WTC11 (cell line): ENCODE data around the gene BDKRB2. TPM values are rescaled to one million over a fixed set of nuclear protein-coding genes. Genes with fewer than 3 reads are reported as not detected.

ENCODE experiments used
- ATAC-seq: fragments of 200-7000 bp; cut with Tn5 transposase; 2 replicates; pipeline ENCODE4 v1.10.0; 2021; ENCODE audit warnings: mild to moderate bottlenecking, moderate library complexity
- CTCF ChIA-PET: fragments of 300-600 bp; sonication (Branson Sonifier 250); formaldehyde crosslinking; loops from one replicate; lab custom pipeline; 2021; ENCODE audit warnings: antibody characterized with exemption; lab: Charles Lee
- POLR2A ChIA-PET: fragments of 350-600 bp; sonication (Branson Sonifier 250); formaldehyde crosslinking; loops from one replicate; lab custom pipeline; 2021; ENCODE audit warnings: antibody characterized with exemption; lab: Charles Lee
- DNase-seq: peaks from one replicate; pipeline ENCODE4 v3.0.0; 2021; ENCODE audit warnings: low spot score
- H3K27ac Mint-ChIP-seq: 2 replicates; pipeline ENCODE4 v1.8.0; 2021; ENCODE audit warnings: mixed read lengths
- H3K27me3 Mint-ChIP-seq: 2 replicates; pipeline ENCODE4 v1.8.0; 2021; ENCODE audit warnings: low read depth, mild to moderate bottlenecking, moderate library complexity, mixed read lengths
- H3K36me3 Mint-ChIP-seq: 2 replicates; pipeline ENCODE4 v1.8.0; 2021; ENCODE audit warnings: mixed read lengths
- H3K4me1 Mint-ChIP-seq: 2 replicates; pipeline ENCODE4 v1.8.0; 2022; ENCODE audit warnings: mixed read lengths
- H3K4me3 Mint-ChIP-seq: 2 replicates; pipeline ENCODE4 v1.8.0; 2021; ENCODE audit warnings: mild to moderate bottlenecking, moderate library complexity, mixed read lengths
- H3K9me3 Mint-ChIP-seq: 2 replicates; pipeline ENCODE4 v1.8.0; 2021; ENCODE audit warnings: mixed read lengths
- CREB1 ChIP-seq: sonication (generic); formaldehyde crosslinking; IDR thresholded peaks from 2 replicates; pipeline ENCODE4 v1.8.0; 2023; ENCODE audit warnings: mild to moderate bottlenecking, missing genetic modification reagents
- ELF4 ChIP-seq: sonication (generic); formaldehyde crosslinking; IDR thresholded peaks from 2 replicates; pipeline ENCODE4 v1.8.1; 2022; ENCODE audit warnings: low read depth, mild to moderate bottlenecking, moderate library complexity, missing genetic modification reagents
- FOXK1 ChIP-seq: sonication (generic); formaldehyde crosslinking; IDR thresholded peaks from 2 replicates; pipeline ENCODE4 v1.8.0; 2022; ENCODE audit warnings: mild to moderate bottlenecking, moderate library complexity, missing genetic modification reagents
- FOXP1 ChIP-seq: sonication (generic); formaldehyde crosslinking; IDR thresholded peaks from 2 replicates; pipeline ENCODE4 v1.8.0; 2022; ENCODE audit warnings: missing genetic modification reagents, mild to moderate bottlenecking, moderate library complexity, borderline replicate concordance
- GABPB1 ChIP-seq: sonication (generic); formaldehyde crosslinking; IDR thresholded peaks from 2 replicates; pipeline ENCODE4 v1.8.1; 2023; ENCODE audit warnings: mild to moderate bottlenecking, missing genetic modification reagents
- GTF2I ChIP-seq: fragments of 250-450 bp; sonication (Bioruptor Pico); conservative IDR thresholded peaks from 2 replicates; pipeline ENCODE4 v1.4.0; 2021; ENCODE audit warnings: mild to moderate bottlenecking
- PRDM15 ChIP-seq: sonication (generic); formaldehyde crosslinking; IDR thresholded peaks from 2 replicates; pipeline ENCODE4 v1.8.0; 2022; ENCODE audit warnings: missing genetic modification reagents
- SMAD4 ChIP-seq: sonication (generic); formaldehyde crosslinking; IDR thresholded peaks from 2 replicates; pipeline ENCODE4 v1.8.0; 2022; ENCODE audit warnings: mild to moderate bottlenecking, missing genetic modification reagents
- ZBTB21 ChIP-seq: sonication (generic); formaldehyde crosslinking; IDR thresholded peaks from 2 replicates; pipeline ENCODE4 v1.8.1; 2023; ENCODE audit warnings: mild to moderate bottlenecking, missing genetic modification reagents, borderline replicate concordance
- ZNF219 ChIP-seq: sonication (generic); formaldehyde crosslinking; IDR thresholded peaks from 2 replicates; pipeline ENCODE4 v1.8.0; 2023; ENCODE audit warnings: missing genetic modification reagents, mild to moderate bottlenecking, borderline replicate concordance
- ZNF317 ChIP-seq: sonication (generic); formaldehyde crosslinking; IDR thresholded peaks from 2 replicates; pipeline ENCODE4 v1.8.1; 2023; ENCODE audit warnings: low read depth, mild to moderate bottlenecking, moderate library complexity, missing genetic modification reagents, borderline replicate concordance
- ZNF396 ChIP-seq: fragments of 250-450 bp; sonication (Bioruptor Pico); IDR thresholded peaks from 2 replicates; pipeline ENCODE4 v1.8.0; 2021; ENCODE audit warnings: mild to moderate bottlenecking, moderate library complexity, borderline replicate concordance
- ZNF416 ChIP-seq: fragments of 250-450 bp; sonication (Bioruptor Pico); IDR thresholded peaks from 2 replicates; pipeline ENCODE4 v1.9.0; 2021; ENCODE audit warnings: mild to moderate bottlenecking, inconsistent platforms
- ZNF423 ChIP-seq: fragments of 250-450 bp; sonication (Bioruptor Pico); IDR thresholded peaks from 2 replicates; pipeline ENCODE4 v2.1.2; 2022; ENCODE audit warnings: mild to moderate bottlenecking, moderate library complexity
- total RNA-seq: library from RNA; stranded (reverse); gene quantifications from 3 replicates; pipeline ENCODE4 v1.2.3, GENCODE V29; 2021
- TF ChIP-seq, protein P1 (sequence below): sonication (generic); formaldehyde crosslinking; IDR thresholded peaks from 2 replicates; pipeline ENCODE4 v1.8.0; 2022; ENCODE audit warnings: mild to moderate bottlenecking, missing genetic modification reagents
- TF ChIP-seq, protein P2 (sequence below): sonication (generic); formaldehyde crosslinking; IDR thresholded peaks from 2 replicates; pipeline ENCODE4 v1.8.1; 2022; ENCODE audit warnings: missing genetic modification reagents, borderline replicate concordance
- TF ChIP-seq, protein P3 (sequence below): sonication (generic); formaldehyde crosslinking; IDR thresholded peaks from 2 replicates; pipeline ENCODE4 v1.8.1; 2022; ENCODE audit warnings: low read depth, mild to moderate bottlenecking, moderate library complexity, missing genetic modification reagents, borderline replicate concordance
- TF ChIP-seq, protein P4 (sequence below): sonication (generic); formaldehyde crosslinking; IDR thresholded peaks from 2 replicates; pipeline ENCODE4 v1.8.0; 2022; ENCODE audit warnings: mild to moderate bottlenecking, missing genetic modification reagents

BDKRB2 gene
- total RNA-seq, 1 experiment from 2014 or later: 0.17 TPM

- TF ChIP-seq ZNF423 (CRISPR knock-in tag) (no peak), SMAD4 (CRISPR knock-in tag) (no peak), ELF4 (CRISPR knock-in tag) (no peak), CREB1 (no peak)
Measured at GRCh38 chr14:96176275-96176674, 28.4 kb upstream of the BDKRB2 start (continued).

- H3K9me3 Mint-ChIP-seq: peaks cover 6% of the 10 kb centered on the region
- ATAC-seq: no peak
- POLR2A ChIA-PET: no interaction called here
- no peaks in the 10 kb centered on the region; the same call in 1 of the 2 replicates for H3K27me3 Mint-ChIP-seq
- H3K27ac Mint-ChIP-seq: no peak overlapping the region
- no peak overlapping the region for H3K4me3 Mint-ChIP-seq
- CTCF ChIA-PET: interaction anchor here (0.9 to 1.2 kb wide), 2 partner anchors 76 to 78 kb away, joined by 3 to 6 read pairs; no protein-coding TSS in a partner anchor
- H3K36me3 Mint-ChIP-seq: no peaks in the 10 kb centered on the region
- no peak for DNase-seq
- 0 out of 2 replicates have a peak, but pooled peaks cover 3% of the 10 kb centered on the region for H3K4me1 Mint-ChIP-seq
- TF ChIP-seq GTF2I (CRISPR knock-in tag) (no peak), ZNF219 (no peak), GABPB1 (CRISPR knock-in tag) (no peak), FOXP1 (CRISPR knock-in tag) (no peak), ZNF396 (no peak), FOXK1 (CRISPR knock-in tag) (no peak)
- TF ChIP-seq, protein P1, sequence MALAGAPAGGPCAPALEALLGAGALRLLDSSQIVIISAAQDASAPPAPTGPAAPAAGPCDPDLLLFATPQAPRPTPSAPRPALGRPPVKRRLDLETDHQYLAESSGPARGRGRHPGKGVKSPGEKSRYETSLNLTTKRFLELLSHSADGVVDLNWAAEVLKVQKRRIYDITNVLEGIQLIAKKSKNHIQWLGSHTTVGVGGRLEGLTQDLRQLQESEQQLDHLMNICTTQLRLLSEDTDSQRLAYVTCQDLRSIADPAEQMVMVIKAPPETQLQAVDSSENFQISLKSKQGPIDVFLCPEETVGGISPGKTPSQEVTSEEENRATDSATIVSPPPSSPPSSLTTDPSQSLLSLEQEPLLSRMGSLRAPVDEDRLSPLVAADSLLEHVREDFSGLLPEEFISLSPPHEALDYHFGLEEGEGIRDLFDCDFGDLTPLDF: no peak
- TF ChIP-seq, protein P2, sequence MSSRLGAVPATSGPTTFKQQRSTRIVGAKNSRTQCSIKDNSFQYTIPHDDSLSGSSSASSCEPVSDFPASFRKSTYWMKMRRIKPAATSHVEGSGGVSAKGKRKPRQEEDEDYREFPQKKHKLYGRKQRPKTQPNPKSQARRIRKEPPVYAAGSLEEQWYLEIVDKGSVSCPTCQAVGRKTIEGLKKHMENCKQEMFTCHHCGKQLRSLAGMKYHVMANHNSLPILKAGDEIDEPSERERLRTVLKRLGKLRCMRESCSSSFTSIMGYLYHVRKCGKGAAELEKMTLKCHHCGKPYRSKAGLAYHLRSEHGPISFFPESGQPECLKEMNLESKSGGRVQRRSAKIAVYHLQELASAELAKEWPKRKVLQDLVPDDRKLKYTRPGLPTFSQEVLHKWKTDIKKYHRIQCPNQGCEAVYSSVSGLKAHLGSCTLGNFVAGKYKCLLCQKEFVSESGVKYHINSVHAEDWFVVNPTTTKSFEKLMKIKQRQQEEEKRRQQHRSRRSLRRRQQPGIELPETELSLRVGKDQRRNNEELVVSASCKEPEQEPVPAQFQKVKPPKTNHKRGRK (CRISPR knock-in tag): no peak
- TF ChIP-seq, protein P3, sequence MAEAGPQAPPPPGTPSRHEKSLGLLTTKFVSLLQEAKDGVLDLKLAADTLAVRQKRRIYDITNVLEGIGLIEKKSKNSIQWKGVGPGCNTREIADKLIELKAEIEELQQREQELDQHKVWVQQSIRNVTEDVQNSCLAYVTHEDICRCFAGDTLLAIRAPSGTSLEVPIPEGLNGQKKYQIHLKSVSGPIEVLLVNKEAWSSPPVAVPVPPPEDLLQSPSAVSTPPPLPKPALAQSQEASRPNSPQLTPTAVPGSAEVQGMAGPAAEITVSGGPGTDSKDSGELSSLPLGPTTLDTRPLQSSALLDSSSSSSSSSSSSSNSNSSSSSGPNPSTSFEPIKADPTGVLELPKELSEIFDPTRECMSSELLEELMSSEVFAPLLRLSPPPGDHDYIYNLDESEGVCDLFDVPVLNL: no peak
Measured at GRCh38 chr14:96176811-96177211, 27.8 kb upstream of the BDKRB2 start.

GRCh38 chr14:96177766-96178375 is 26.8 kb upstream of the BDKRB2 start:
- Mint-ChIP-seq H3K27me3 (no peaks in the 10 kb centered on the region; the same call in 1 of the 2 replicates), H3K36me3 (no peaks in the 10 kb centered on the region)
- no peak for TF ChIP-seq GABPB1 (CRISPR knock-in tag)
- TF ChIP-seq ZNF317 (CRISPR knock-in tag): no peak
- TF ChIP-seq, all 79 proteins: peak for 0
- DNase-seq: no peak
- Mint-ChIP-seq H3K9me3 (peaks cover 6% of the 10 kb centered on the region), H3K4me3 (no peak overlapping the region), H3K4me1 (0 out of 2 replicates have a peak, but pooled peaks cover 3% of the 10 kb centered on the region), H3K27ac (no peak overlapping the region)
- peak; percentile 62 for ATAC-seq
- POLR2A ChIA-PET: no interaction called here
- CTCF ChIA-PET: interaction anchor here (1.0 to 1.8 kb wide), 3 partner anchors 77 to 79 kb away, joined by 3 to 7 read pairs (median 6); no protein-coding TSS in a partner anchor

DNA sequence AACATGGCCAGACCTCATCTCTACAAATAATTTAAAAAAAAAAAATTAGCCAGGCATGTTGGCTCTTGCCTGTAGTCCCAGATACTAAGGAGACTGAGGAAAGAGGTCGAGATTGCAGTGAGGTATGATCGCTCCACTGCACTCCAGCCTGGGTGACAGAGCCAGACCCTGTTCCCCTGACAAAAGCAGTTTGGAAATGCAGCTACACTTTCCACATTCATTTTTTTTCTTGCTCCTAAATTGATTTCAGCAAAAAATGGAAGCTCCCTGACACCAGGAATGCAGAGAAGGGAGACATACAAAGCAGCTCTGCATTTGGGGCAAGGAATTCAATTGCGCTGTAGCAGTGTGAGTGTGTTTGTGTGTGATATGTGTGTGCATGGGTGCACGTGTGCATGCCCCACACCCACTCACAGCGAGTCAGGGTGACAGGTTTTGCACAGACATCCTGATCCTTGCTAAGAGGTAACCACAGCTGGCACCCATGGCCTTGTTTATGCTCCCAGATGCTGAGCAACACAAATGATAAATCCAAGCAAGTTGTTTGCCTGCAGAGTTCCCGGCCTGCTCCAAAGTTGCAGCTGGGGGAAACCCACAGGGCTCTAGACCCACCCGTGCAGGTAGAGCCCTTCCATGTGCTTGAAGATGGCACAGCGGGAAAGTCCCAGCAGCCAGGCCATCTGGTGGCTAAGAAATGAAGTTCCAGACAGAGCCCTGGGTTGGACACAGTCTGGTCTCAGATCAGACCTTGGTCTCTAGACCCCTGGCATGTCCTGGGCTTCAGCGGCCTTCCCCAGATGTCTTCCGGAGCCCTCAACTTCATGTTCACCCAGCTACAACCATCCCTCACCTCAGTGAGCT is 25.9 kb upstream of the BDKRB2 start:
- CTCF ChIA-PET: interaction anchor here (1.0 to 1.8 kb wide), 2 partner anchors 78 to 79 kb away, joined by 3 to 7 read pairs; no protein-coding TSS in a partner anchor
- POLR2A ChIA-PET: interaction anchor here (0.7 kb wide), 1 partner anchor 245 kb away, joined by 3 read pairs; no protein-coding TSS in a partner anchor
- ATAC-seq (no peak), DNase-seq (no peak)
- no peaks in the 10 kb centered on the region for H3K36me3 Mint-ChIP-seq
- H3K27ac Mint-ChIP-seq: no peak overlapping the region
- no peaks in the 10 kb centered on the region; the same call in 1 of the 2 replicates for H3K27me3 Mint-ChIP-seq
- 0 out of 2 replicates have a peak, but pooled peaks cover 3% of the 10 kb centered on the region for H3K4me1 Mint-ChIP-seq
- H3K9me3 Mint-ChIP-seq: peaks cover 6% of the 10 kb centered on the region
- H3K4me3 Mint-ChIP-seq: no peak overlapping the region
- TF ChIP-seq ZBTB21 (CRISPR knock-in tag) (no peak), ZNF396 (no peak), ZNF416 (no peak), PRDM15 (CRISPR knock-in tag) (no peak)
- TF ChIP-seq, protein P4, sequence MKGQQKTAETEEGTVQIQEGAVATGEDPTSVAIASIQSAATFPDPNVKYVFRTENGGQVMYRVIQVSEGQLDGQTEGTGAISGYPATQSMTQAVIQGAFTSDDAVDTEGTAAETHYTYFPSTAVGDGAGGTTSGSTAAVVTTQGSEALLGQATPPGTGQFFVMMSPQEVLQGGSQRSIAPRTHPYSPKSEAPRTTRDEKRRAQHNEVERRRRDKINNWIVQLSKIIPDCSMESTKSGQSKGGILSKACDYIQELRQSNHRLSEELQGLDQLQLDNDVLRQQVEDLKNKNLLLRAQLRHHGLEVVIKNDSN: no peak
